Epidermal melanocyte (primary cell): ENCODE results near the gene RPP14.
A peak's percentile ranks its signal among the peaks of the same experiment; 100 is the strongest.
"Not testable (repeated sequence)": the region's sequence is repeated elsewhere in the genome, so short reads cannot be mapped to it uniquely, and the experiment has no call there.

Source experiments
- DNase-seq: peaks from one replicate; pipeline ENCODE4 v3.0.0; 2011; ENCODE audit warnings: low spot score; ENCODE audit not compliant: insufficient read length

RPP14 gene

GRCh38 chr3:58305882-58306711, at the start of gene RPP14, which contains the start of gene HTD2:
Gene RPP14 (plus strand): TSS chr3:58306245. CDS start chr3:58310330, 4,085 bp downstream.
Gene HTD2 (plus strand): TSS chr3:58306520. CDS start chr3:58317614, 11,094 bp downstream.
- DNase-seq: peak; percentile 81

- no peak for DNase-seq
These were observed 49.5 kb upstream of the RPP14 start for GRCh38 chr3:58256511-58256910.

GRCh38 chr3:58258392-58259055, 47.5 kb upstream of the RPP14 start:
- no peak for DNase-seq

- DNase-seq: no peak
These were observed 45.7 kb upstream of the RPP14 start for GRCh38 chr3:58260261-58260731.

GRCh38 chr3:58260733-58261132, 45.3 kb upstream of the RPP14 start:
- no peak for DNase-seq

GRCh38 chr3:58261954-58262666, 43.9 kb upstream of the RPP14 start:
- no peak for DNase-seq

- no peak for DNase-seq
These were observed 39.5 kb upstream of the RPP14 start for GRCh38 chr3:58266577-58266976.

GRCh38 chr3:58267543-58267942, 38.5 kb upstream of the RPP14 start:
- not testable (repeated sequence) for DNase-seq

- no peak for DNase-seq
These were observed 36.7 kb upstream of the RPP14 start for GRCh38 chr3:58269356-58269755.

GRCh38 chr3:58270485-58270884, 35.6 kb upstream of the RPP14 start:
- no peak for DNase-seq

- no peak for DNase-seq
These were observed 34.0 kb upstream of the RPP14 start for GRCh38 chr3:58271901-58272501.

- DNase-seq: no peak
These were observed 33.2 kb upstream of the RPP14 start for GRCh38 chr3:58272891-58273290.

- not testable (repeated sequence) for DNase-seq
These were observed 32.7 kb upstream of the RPP14 start for GRCh38 chr3:58273362-58273761.

GRCh38 chr3:58274027-58274614, 31.9 kb upstream of the RPP14 start:
- no peak for DNase-seq

GRCh38 chr3:58281069-58281468, 25.0 kb upstream of the RPP14 start:
- no peak for DNase-seq

- DNase-seq: no peak
These were observed 20.7 kb upstream of the RPP14 start for GRCh38 chr3:58285334-58285733.

- peak; percentile 56 for DNase-seq
These were observed 18.7 kb upstream of the RPP14 start for GRCh38 chr3:58287354-58287753.

- no peak for DNase-seq
These were observed 17.9 kb upstream of the RPP14 start for GRCh38 chr3:58288011-58288728.

- DNase-seq: not testable (repeated sequence)
These were observed 17.0 kb upstream of the RPP14 start for GRCh38 chr3:58288964-58289613.

- DNase-seq: not testable (repeated sequence)
These were observed 15.6 kb upstream of the RPP14 start for GRCh38 chr3:58290446-58290845.
